K562 treated with DMSO at 1 percent for 12 hours (cell line): Measurements from ENCODE around the gene DPM2. TPM values are rescaled to one million over a fixed set of nuclear protein-coding genes. Genes with fewer than 3 reads are reported as not detected.

ENCODE experiments used
- total RNA-seq: library from RNA; unstranded; fragments of 300-600 nt; gene quantifications from 2 replicates; pipeline ENCODE4 v1.2.3, GENCODE V29; 2022; ENCODE audit not compliant: insufficient read depth

Gene DPM2
- total RNA-seq: 60.5 and 61.1 TPM in 2 replicates

GRCh38 chr9:127937388-127938297 lies at the start of gene DPM2:
TSS of gene DPM2 (minus strand) at chr9:127937854. CDS start at chr9:127937820, 34 bp downstream.

GRCh38 chr9:127980706-127981558 lies 43.3 kb upstream of the DPM2 start, which contains the start of gene EEIG1:
TSS of gene EEIG1 (minus strand) at chr9:127980989. CDS start at chr9:127980137, 852 bp downstream.

GRCh38 chr9:127930231-127931091 lies 7.2 kb downstream of the DPM2 start, which contains the start of gene PIP5KL1:
TSS of gene PIP5KL1 (minus strand) at chr9:127930777. CDS start at chr9:127930752, 25 bp downstream.

GRCh38 chr9:127916720-127917581 lies 20.7 kb downstream of the DPM2 start, which contains the start of gene ST6GALNAC4:
TSS of gene ST6GALNAC4 (minus strand) at chr9:127917041. CDS start at chr9:127916419, 622 bp downstream.

GRCh38 chr9:127899128-127899943 lies 38.3 kb downstream of the DPM2 start, which contains the start of gene ST6GALNAC6:
TSS of gene ST6GALNAC6 (minus strand) at chr9:127899603. CDS start at chr9:127897981, 1,622 bp downstream.

Other genes with a start within 250 kb of the DPM2 start
- gene CFAP157, start 230.9 kb downstream of the DPM2 start, total RNA-seq: 0.38 and 0.65 TPM in 2 replicates
- 14.3 and 14.9 TPM in 2 replicates for gene PTRH1, start 222.2 kb downstream of the DPM2 start, total RNA-seq
- not detected in 2 replicates for gene TTC16, start 221.8 kb downstream of the DPM2 start, total RNA-seq
- gene TOR2A, start 202.6 kb downstream of the DPM2 start, total RNA-seq: 95.6 and 97.0 TPM in 2 replicates
- gene SH2D3C, start 159.2 kb downstream of the DPM2 start, total RNA-seq: 1.6 and 3.8 TPM in 2 replicates
- 49.1 and 83.0 TPM in 2 replicates for gene CDK9, start 151.8 kb downstream of the DPM2 start, total RNA-seq
- 37.2 and 37.4 TPM in 2 replicates for gene FPGS, start 135.0 kb downstream of the DPM2 start, total RNA-seq
- 0.85 and 1.2 TPM in 2 replicates for gene ENG, start 83.2 kb downstream of the DPM2 start, total RNA-seq
- gene AK1, start 60.2 kb downstream of the DPM2 start, total RNA-seq: 59.2 and 98.4 TPM in 2 replicates
- gene ST6GALNAC6, start 38.3 kb downstream of the DPM2 start, total RNA-seq: 14.6 and 15.2 TPM in 2 replicates
- 32.4 and 36.8 TPM in 2 replicates for gene ST6GALNAC4, start 20.8 kb downstream of the DPM2 start, total RNA-seq
- gene PIP5KL1, start 7.1 kb downstream of the DPM2 start, total RNA-seq: 2.6 and 3.0 TPM in 2 replicates
- gene EEIG1, start 43.1 kb upstream of the DPM2 start, total RNA-seq: 22.0 and 46.0 TPM in 2 replicates
- 21.9 and 23.2 TPM in 2 replicates for gene NAIF1, start 129.5 kb upstream of the DPM2 start, total RNA-seq
- 20.4 and 31.7 TPM in 2 replicates for gene SLC25A25, start 130.4 kb upstream of the DPM2 start, total RNA-seq
- 40.1 and 46.2 TPM in 2 replicates for gene PTGES2, start 189.9 kb upstream of the DPM2 start, total RNA-seq
- not detected in 2 replicates for gene LCN2, start 211.6 kb upstream of the DPM2 start, total RNA-seq
- 353 and 489 TPM in 2 replicates for gene BBLN, start 222.4 kb upstream of the DPM2 start, total RNA-seq